Upper lobe of left lung (tissue), 6 donors: Measurements from ENCODE around the gene CCDC78. TPM values are rescaled to one million over a fixed set of nuclear protein-coding genes. Genes with fewer than 3 reads are reported as not detected.
A peak's percentile ranks its signal among the peaks of the same experiment; 100 is the strongest.

Experiments used
- ATAC-seq, 2 donors: fragments of 200-7000 bp; cut with Tn5 transposase; one replicate each; pipeline ENCODE4 v1.9.1; 2022; ENCODE audit warnings: mild to moderate bottlenecking in 2 of 2, moderate library complexity in 2 of 2; ENCODE audit not compliant: low FRiP score in 2 of 2
- DNase-seq, 2 donors: peaks; one replicate each; pipeline ENCODE4 v3.0.0-alpha.2; 2019 to 2020
- H3K27ac ChIP-seq, 4 donors: fragments of 200-600 bp; sonication (generic); one replicate each; pipeline ENCODE4 v1.5.1; 2016 to 2019
- H3K27me3 ChIP-seq, 4 donors: fragments of 200-600 bp; sonication (generic); one replicate each; pipeline ENCODE4 v1.5.1; 2017 to 2019
- H3K36me3 ChIP-seq, 4 donors: fragments of 200-600 bp; sonication (generic); one replicate each; pipeline ENCODE4 v1.5.1; 2016 to 2019
- H3K4me1 ChIP-seq, 4 donors: fragments of 200-600 bp; sonication (generic); one replicate each; pipeline ENCODE4 v1.5.1; 2018 to 2019
- H3K4me3 ChIP-seq, 4 donors: fragments of 200-600 bp; sonication (generic); one replicate each; pipeline ENCODE4 v1.5.1; 2017 to 2019; ENCODE audit warnings: mild to moderate bottlenecking in 2 of 4, moderate library complexity in 1 of 4
- H3K9me3 ChIP-seq, 4 donors: fragments of 200-600 bp; sonication (generic); one replicate each; pipeline ENCODE4 v1.5.1; 2018 to 2019
- EP300 ChIP-seq, 4 donors: sonication (generic); formaldehyde crosslinking; IDR thresholded peaks; one replicate each; pipeline ENCODE4 v1.5.1; 2017; ENCODE audit warnings: antibody characterized with exemption in 4 of 4, control low read depth in 2 of 4
- POLR2A ChIP-seq, 4 donors: fragments of 450-650 bp; IDR thresholded peaks; one replicate each; pipeline ENCODE4 v1.5.1; 2016 to 2017; ENCODE audit warnings: antibody characterized with exemption in 4 of 4, mild to moderate bottlenecking in 2 of 4
- POLR2AphosphoS5 ChIP-seq, 2 donors: sonication (generic); formaldehyde crosslinking; IDR thresholded peaks; one replicate each; pipeline ENCODE4 v1.5.1; 2017; ENCODE audit warnings: antibody characterized with exemption in 2 of 2
- WGBS, 2 donors: methylation state at CpG; one replicate each; pipeline ENCODE4 v1.1.5; 2017 to 2018; 5-methylcytosine and 5-hydroxymethylcytosine counted together
- total RNA-seq, 6 donors: library from RNA; depleted of rRNA in 4 of 6; stranded (reverse); fragments of >200 nt in 4 of 6; gene quantifications; one replicate each; pipeline versions ENCODE4 v1.1.0 to v1.2.1, GENCODE V29; 2016 to 2021
- TF ChIP-seq, protein P1 (sequence below), 6 experiments: fragments of 450-650 bp in 4 of 6; fragments of 200-600 bp in 2 of 6; sonication (generic) in 2 of 6; IDR thresholded peaks; one replicate each; pipeline ENCODE4 v1.5.1; 2016 to 2019; ENCODE audit warnings: antibody characterized with exemption in 6 of 6
- donor health status: DM: no; HTN: no; CAD: no; lungs with moderate emphysema.
- donor health status: DM: no; HTN: yes; CAD: no; lungs with severe emphysema.

CCDC78 gene
- total RNA-seq, 6 donors from 2014 or later, result 3.5 to 69.1 (median 23.3) TPM

GRCh38 chr16:716768-717325 lies 9.4 kb downstream of the CCDC78 start:
- ATAC-seq (no peak), DNase-seq (peak in 1 of 2 donors; percentile 78)
- peaks cover 34 to 53% (median 43%) of the 10 kb centered on the region in 4 donors for H3K4me1 ChIP-seq
- TF ChIP-seq POLR2A (IDR thresholded peaks at IDR 0.05), result no peak
- TF ChIP-seq, protein P1, sequence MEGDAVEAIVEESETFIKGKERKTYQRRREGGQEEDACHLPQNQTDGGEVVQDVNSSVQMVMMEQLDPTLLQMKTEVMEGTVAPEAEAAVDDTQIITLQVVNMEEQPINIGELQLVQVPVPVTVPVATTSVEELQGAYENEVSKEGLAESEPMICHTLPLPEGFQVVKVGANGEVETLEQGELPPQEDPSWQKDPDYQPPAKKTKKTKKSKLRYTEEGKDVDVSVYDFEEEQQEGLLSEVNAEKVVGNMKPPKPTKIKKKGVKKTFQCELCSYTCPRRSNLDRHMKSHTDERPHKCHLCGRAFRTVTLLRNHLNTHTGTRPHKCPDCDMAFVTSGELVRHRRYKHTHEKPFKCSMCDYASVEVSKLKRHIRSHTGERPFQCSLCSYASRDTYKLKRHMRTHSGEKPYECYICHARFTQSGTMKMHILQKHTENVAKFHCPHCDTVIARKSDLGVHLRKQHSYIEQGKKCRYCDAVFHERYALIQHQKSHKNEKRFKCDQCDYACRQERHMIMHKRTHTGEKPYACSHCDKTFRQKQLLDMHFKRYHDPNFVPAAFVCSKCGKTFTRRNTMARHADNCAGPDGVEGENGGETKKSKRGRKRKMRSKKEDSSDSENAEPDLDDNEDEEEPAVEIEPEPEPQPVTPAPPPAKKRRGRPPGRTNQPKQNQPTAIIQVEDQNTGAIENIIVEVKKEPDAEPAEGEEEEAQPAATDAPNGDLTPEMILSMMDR (IDR thresholded peaks at IDR 0.05), result no peak
- no peak for TF ChIP-seq POLR2AphosphoS5 (IDR thresholded peaks at IDR 0.05)
- no peak for TF ChIP-seq EP300 (IDR thresholded peaks at IDR 0.05)
- 92 to 100% methylated on average over 1 to 13 of the region's 29 CpGs for WGBS, 2 donors
- H3K27ac ChIP-seq, result no peak overlapping the region
- no peaks in the 10 kb centered on the region for H3K36me3 ChIP-seq
- no peak overlapping the region for H3K4me3 ChIP-seq
- H3K9me3 ChIP-seq, result no peaks in the 10 kb centered on the region
- H3K27me3 ChIP-seq, result peaks cover 0 to 10% (median under 1%) of the 10 kb centered on the region in 4 donors

DNA sequence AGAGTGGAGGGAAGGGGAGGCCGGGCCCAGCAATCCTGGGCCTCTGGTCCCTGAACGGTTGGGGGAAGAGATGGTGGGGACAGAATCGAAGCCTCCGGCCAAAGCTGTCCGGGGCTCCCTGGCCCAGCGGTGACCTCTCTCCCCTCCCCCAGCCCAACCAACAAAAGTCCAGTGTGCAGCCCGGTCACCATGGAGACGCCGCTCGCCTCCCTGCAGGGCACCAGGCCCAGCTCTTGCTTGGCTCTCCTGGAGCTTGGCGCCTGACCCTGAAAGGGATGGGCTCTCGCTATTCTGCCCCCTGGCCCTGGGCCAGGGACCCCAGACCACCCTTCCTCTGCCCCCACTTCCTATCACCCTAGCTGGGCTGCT lies 10.1 kb downstream of the CCDC78 start:
- Histone ChIP-seq H3K36me3 (no peaks in the 10 kb centered on the region), H3K9me3 (no peaks in the 10 kb centered on the region), H3K27me3 (peaks cover 0 to 11% (median 2%) of the 10 kb centered on the region in 4 donors), H3K4me3 (peak overlapping the region in 3 of 4 donors; percentile 82 to 93 (median 86)), H3K27ac (no peak overlapping the region), H3K4me1 (peaks cover 31 to 47% (median 40%) of the 10 kb centered on the region in 4 donors)
- TF ChIP-seq POLR2AphosphoS5 (IDR thresholded peaks at IDR 0.05) (no peak), EP300 (IDR thresholded peaks at IDR 0.05) (no peak), POLR2A (IDR thresholded peaks at IDR 0.05) (no peak)
- TF ChIP-seq, protein P1 (IDR thresholded peaks at IDR 0.05), result no peak
- DNase-seq (peak in 1 of 2 donors; percentile 68), ATAC-seq (no peak)
- WGBS, 2 donors, result 17 to 34% methylated on average over 9 to 12 of the region's 12 CpGs

- peak overlapping the region in 1 of 4 donors; percentile 51 for H3K27ac ChIP-seq
- ATAC-seq (no peak), DNase-seq (peak in 1 of 2 donors; percentile 89)
- H3K4me3 ChIP-seq, result peak overlapping the region; percentile 82 to 93 (median 86)
- peaks cover 0 to 15% (median 5%) of the 10 kb centered on the region in 4 donors for H3K27me3 ChIP-seq
- H3K4me1 ChIP-seq, result peaks cover 31 to 45% (median 39%) of the 10 kb centered on the region in 4 donors
- H3K36me3 ChIP-seq, result no peaks in the 10 kb centered on the region
- H3K9me3 ChIP-seq, result no peaks in the 10 kb centered on the region
- no peak for TF ChIP-seq EP300 (IDR thresholded peaks at IDR 0.05)
- TF ChIP-seq, protein P1 (IDR thresholded peaks at IDR 0.05), result peak in 1 of 6 experiments; percentile 12
- WGBS, 2 donors, result 5 to 14% methylated on average over 6 to 13 of the region's 74 CpGs
Observed at GRCh38 chr16:715477-716199, 10.6 kb downstream of the CCDC78 start.

DNA sequence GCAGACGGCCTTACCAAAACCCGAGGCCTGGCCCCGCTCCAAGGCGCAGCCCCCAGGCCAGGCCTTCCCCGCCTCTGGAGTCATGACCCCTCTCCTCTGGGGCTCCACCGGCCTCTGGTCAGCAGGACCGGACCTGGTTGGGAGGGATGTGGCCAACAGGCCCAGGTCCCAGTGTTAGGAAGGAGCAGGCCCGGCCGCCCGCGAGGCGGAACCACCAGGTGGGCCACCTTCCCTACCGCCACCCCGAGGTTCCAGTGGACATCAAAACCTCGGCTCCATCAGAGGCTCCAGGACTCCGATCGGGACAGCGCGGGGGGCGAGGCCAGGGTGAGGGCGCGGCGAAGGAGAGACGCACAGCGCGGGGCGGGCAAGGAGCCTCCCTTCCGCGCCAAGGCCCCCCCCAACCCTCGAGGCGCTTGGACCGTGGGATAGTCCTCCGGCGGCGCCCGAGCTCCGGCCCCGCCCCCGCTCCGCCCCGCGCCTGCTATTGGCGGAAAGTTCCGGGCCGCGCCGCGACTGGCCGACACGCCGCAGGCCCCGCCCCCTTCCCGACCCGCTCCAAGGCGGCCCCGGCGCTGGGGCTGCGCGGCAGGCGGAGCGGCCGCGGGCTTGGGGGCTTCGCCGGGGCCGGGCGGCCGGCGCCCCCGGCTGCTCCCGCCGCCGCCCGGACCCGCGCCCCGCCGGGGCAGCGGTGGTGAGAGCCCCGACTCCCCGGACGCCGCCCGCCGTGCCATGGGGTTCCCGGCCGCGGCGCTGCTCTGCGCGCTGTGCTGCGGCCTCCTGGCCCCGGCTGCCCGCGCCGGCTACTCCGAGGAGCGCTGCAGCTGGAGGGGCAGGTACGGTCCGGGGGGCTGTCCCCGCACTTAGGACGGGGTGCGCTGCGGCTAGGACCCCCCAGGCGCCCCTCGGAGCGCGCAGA lies 11.4 kb downstream of the CCDC78 start, which contains the start of gene METRN:
Gene METRN (plus strand): TSS at position 561 of the 919 bp plus-strand sequence. CDS start 172 bp downstream, at position 733.
- ATAC-seq, result peak; percentile 86 to 94
- H3K36me3 ChIP-seq, result no peaks in the 10 kb centered on the region
- peak; percentile 92 to 99 for DNase-seq
- 17% methylated on average over 22 of the region's 108 CpGs; no CpG with 5 or more reads in 1 of the 2 donors for WGBS, 2 donors
- H3K4me3 ChIP-seq, result peak within 1 kb of the TSS; percentile 82 to 93 (median 86)
- TF ChIP-seq POLR2AphosphoS5 (IDR thresholded peaks at IDR 0.05) (no peak), EP300 (IDR thresholded peaks at IDR 0.05) (no peak), POLR2A (IDR thresholded peaks at IDR 0.05) (peak in 1 of 4 donors; percentile 10)
- TF ChIP-seq, protein P1 (IDR thresholded peaks at IDR 0.05), result peak in 1 of 6 experiments; percentile 8
- peaks cover 0 to 23% (median 8%) of the 10 kb centered on the region in 4 donors for H3K27me3 ChIP-seq
- H3K27ac ChIP-seq, result peak within 1 kb of the TSS in 1 of 4 donors; percentile 51
- H3K9me3 ChIP-seq, result no peaks in the 10 kb centered on the region
- H3K4me1 ChIP-seq, result peaks cover 26 to 37% (median 31%) of the 10 kb centered on the region in 4 donors
